Testis (tissue), 3 donors: Measurements from ENCODE around the gene SLC16A2. TPM values are rescaled to one million over a fixed set of nuclear protein-coding genes. Genes with fewer than 3 reads are reported as not detected.

ENCODE experiments used
- DNase-seq: peaks from one replicate; pipeline ENCODE4 v3.0.0-alpha.2; 2019
- H3K27ac ChIP-seq, 2 donors: fragments of 200-600 bp; sonication (generic); one replicate each; pipeline ENCODE4 v1.5.1; 2019
- H3K27me3 ChIP-seq: fragments of 200-600 bp; sonication (generic); one replicate; pipeline ENCODE4 v1.5.1; 2019
- H3K36me3 ChIP-seq: fragments of 200-600 bp; sonication (generic); one replicate; pipeline ENCODE4 v1.5.1; 2017; ENCODE audit warnings: low read depth; ENCODE audit errors: missing control alignments
- H3K4me1 ChIP-seq: fragments of 200-600 bp; sonication (generic); one replicate; pipeline ENCODE4 v1.5.1; 2019
- H3K4me3 ChIP-seq, 2 donors: fragments of 200-600 bp; sonication (generic); one replicate each; pipeline ENCODE4 v1.5.1; 2017 to 2019
- H3K9me3 ChIP-seq: fragments of 200-600 bp; sonication (generic); one replicate; pipeline ENCODE4 v1.5.1; 2017
- POLR2A ChIP-seq: fragments of 450-650 bp; IDR thresholded peaks from one replicate; pipeline ENCODE4 v1.6.1; 2017; ENCODE audit warnings: antibody characterized with exemption, mild to moderate bottlenecking, moderate library complexity
- WGBS, 2 donors: methylation state at CpG; one replicate each; pipeline ENCODE4 v1.1.5; 2018; 5-methylcytosine and 5-hydroxymethylcytosine counted together
- intact Hi-C: fragments of 100-400 bp; cut with DNase I; formaldehyde crosslinking; loops from one replicate; pipeline ENCODE4 v1.15.1; 2023; ENCODE audit warnings: low total_unique reads
- polyA plus RNA-seq: library from polyadenylated mRNA; stranded (reverse); fragments of 350-450 nt; fragmentation: Illumina TruSeq; extraction: RNeasy Lipid Tissue Mini Kit (QIAGEN cat#74804); gene quantifications from one replicate; pipeline ENCODE4 v1.2.3, GENCODE V29; 2014; ENCODE audit warnings: low read depth, low replicate concordance; ENCODE audit not compliant: insufficient read depth
- total RNA-seq, 2 donors: library from RNA; depleted of rRNA; stranded (reverse); fragments of >200 nt; gene quantifications; one replicate each; pipeline ENCODE4 v1.2.3, GENCODE V29; 2016
- TF ChIP-seq, protein P1 (sequence below), 3 experiments: fragments of 450-650 bp in 2 of 3; fragments of 200-600 bp in 1 of 3; sonication (generic) in 1 of 3; IDR thresholded peaks; one replicate each; pipeline ENCODE4 v1.5.1; 2016 to 2019; ENCODE audit warnings: antibody characterized with exemption in 3 of 3, mild to moderate bottlenecking in 2 of 3, moderate library complexity in 1 of 3

Gene SLC16A2
- total and polyA plus RNA-seq, 3 donors from 2014 or later: 2.6 to 6.7 (median 3.2) TPM

- Histone ChIP-seq H3K4me1 (no peaks in the 10 kb centered on the region), H3K27me3 (no peaks in the 10 kb centered on the region), H3K9me3 (no peaks in the 10 kb centered on the region), H3K4me3 (no peak overlapping the region), H3K27ac (no peak overlapping the region), H3K36me3 (no peaks in the 10 kb centered on the region)
- TF ChIP-seq POLR2A: no peak
- TF ChIP-seq, protein P1, sequence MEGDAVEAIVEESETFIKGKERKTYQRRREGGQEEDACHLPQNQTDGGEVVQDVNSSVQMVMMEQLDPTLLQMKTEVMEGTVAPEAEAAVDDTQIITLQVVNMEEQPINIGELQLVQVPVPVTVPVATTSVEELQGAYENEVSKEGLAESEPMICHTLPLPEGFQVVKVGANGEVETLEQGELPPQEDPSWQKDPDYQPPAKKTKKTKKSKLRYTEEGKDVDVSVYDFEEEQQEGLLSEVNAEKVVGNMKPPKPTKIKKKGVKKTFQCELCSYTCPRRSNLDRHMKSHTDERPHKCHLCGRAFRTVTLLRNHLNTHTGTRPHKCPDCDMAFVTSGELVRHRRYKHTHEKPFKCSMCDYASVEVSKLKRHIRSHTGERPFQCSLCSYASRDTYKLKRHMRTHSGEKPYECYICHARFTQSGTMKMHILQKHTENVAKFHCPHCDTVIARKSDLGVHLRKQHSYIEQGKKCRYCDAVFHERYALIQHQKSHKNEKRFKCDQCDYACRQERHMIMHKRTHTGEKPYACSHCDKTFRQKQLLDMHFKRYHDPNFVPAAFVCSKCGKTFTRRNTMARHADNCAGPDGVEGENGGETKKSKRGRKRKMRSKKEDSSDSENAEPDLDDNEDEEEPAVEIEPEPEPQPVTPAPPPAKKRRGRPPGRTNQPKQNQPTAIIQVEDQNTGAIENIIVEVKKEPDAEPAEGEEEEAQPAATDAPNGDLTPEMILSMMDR (IDR thresholded peaks at IDR 0.05): no peak
- DNase-seq: no peak
- intact Hi-C loops: loop anchor here (10.0 kb wide), 1 partner anchor 146 kb away; no protein-coding TSS in a partner anchor
- WGBS, 2 donors: 86 to 94% methylated on average over 4 to 7 of the region's 7 CpGs
These were observed 109.8 kb downstream of the SLC16A2 start for GRCh38 chrX:74531081-74531480.

- TF ChIP-seq POLR2A: no peak
- TF ChIP-seq, protein P1 (IDR thresholded peaks at IDR 0.05): no peak
- Histone ChIP-seq H3K9me3 (no peaks in the 10 kb centered on the region), H3K27me3 (no peaks in the 10 kb centered on the region), H3K4me3 (no peak overlapping the region), H3K4me1 (no peaks in the 10 kb centered on the region), H3K27ac (no peak overlapping the region), H3K36me3 (no peaks in the 10 kb centered on the region)
- intact Hi-C loops: loop anchor here (10.0 kb wide), 1 partner anchor 150 kb away; no protein-coding TSS in a partner anchor
- DNase-seq: no peak
- WGBS, 2 donors: 75 to 100% methylated on average over 2 of the region's 2 CpGs
These were observed 113.3 kb downstream of the SLC16A2 start for GRCh38 chrX:74534569-74535038.

DNA sequence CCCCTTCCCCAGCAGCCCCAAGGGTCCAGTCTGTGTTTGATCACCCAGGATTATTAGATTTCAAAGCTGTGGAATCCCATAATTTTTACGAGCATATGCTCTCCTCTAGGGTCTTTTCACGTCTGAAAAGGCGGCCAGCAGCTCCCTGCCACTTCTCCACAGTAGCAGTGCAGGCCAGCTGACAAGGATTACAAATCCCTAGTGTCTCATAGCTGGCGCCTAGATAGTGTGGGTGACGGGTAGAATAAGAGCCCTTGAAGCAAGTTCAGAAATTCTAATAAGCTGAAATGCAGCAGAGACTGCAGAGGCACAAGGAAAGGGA lies 113.8 kb downstream of the SLC16A2 start:
- TF ChIP-seq POLR2A: no peak
- TF ChIP-seq, protein P1 (IDR thresholded peaks at IDR 0.05): no peak
- 8 to 17% methylated on average over 5 of the region's 5 CpGs for WGBS, 2 donors
- no peaks in the 10 kb centered on the region for H3K36me3 ChIP-seq
- H3K4me3 ChIP-seq: no peak overlapping the region
- DNase-seq: no peak
- H3K4me1 ChIP-seq: no peaks in the 10 kb centered on the region
- H3K27ac ChIP-seq: no peak overlapping the region
- no peaks in the 10 kb centered on the region for H3K27me3 ChIP-seq
- no peaks in the 10 kb centered on the region for H3K9me3 ChIP-seq
- intact Hi-C loops: loop anchor here (10.0 kb wide), 1 partner anchor 150 kb away; no protein-coding TSS in a partner anchor

GRCh38 chrX:74535408-74536151 lies 114.3 kb downstream of the SLC16A2 start:
- Histone ChIP-seq H3K4me1 (no peaks in the 10 kb centered on the region), H3K36me3 (no peaks in the 10 kb centered on the region), H3K27me3 (no peaks in the 10 kb centered on the region), H3K4me3 (peak overlapping the region; percentile 32 to 56), H3K27ac (peak overlapping the region; percentile 70 to 84), H3K9me3 (no peaks in the 10 kb centered on the region)
- intact Hi-C loops: loop anchor here (10.0 kb wide), 1 partner anchor 151 kb away; no protein-coding TSS in a partner anchor
- WGBS, 2 donors: 0 to 3% methylated on average over 9 to 29 of the region's 37 CpGs
- peak; percentile 70 for DNase-seq
- TF ChIP-seq, protein P1 (IDR thresholded peaks at IDR 0.05): no peak
- no peak for TF ChIP-seq POLR2A
